ENCODE results near the gene WASF2.
"Not testable (repeated sequence)": the region's sequence is repeated elsewhere in the genome, so short reads cannot be mapped to it uniquely, and the experiment has no call there.

The WASF2 gene

DNA sequence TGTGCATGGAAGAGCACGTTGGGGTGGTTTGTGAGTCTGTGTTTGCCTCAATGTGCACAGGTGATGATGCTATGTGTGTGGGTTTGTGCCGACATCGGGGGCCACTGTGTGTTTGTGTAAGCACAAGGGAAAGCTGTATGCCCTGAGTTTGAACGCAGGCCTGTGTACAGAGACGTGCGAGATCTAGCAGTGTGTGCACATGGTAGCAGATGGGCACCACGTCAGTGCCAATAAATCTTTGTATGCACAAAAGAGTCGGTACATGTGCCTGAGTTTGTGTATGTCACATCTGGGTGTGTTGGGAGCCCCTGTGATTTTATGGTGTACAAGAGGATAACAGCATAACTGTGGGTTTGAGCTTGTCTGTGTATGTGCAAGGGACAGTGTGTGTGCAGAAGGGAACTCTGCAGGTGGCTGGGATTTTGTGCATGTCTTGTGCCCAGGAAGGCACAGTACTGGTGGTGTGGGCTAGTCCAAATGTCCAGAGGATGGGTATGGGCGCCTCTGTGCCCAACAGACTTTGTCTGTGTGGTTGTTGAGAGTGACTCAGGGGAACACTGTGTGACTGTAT, 32.0 kb upstream of the WASF2 start:
- DNase-seq (ENCODE audit: low read depth), result no peak

DNA sequence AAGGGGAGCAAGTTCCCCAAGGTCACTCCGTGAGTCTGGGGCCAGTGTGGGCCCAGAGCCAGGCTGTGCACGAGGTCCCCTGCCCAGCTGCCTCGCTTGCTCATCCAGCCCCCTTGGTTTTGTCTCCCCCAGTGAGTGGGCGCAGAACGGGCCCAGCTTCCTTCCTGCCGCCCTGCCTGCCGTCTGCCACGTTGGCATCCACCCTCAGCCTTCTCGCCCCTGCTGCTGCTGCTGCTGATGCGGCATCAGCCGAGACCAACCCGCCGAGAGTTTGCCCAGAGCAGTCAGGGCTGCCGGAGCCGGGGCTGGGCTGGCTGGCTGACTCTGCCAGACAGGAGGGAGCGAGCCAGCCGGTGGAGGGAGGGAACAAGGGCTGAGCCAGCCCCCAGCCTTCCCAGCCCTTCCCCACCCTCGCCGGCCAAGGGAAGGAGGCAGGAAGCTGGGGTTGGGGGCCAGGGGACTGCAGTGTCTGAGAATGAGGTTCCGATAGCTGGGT, 31.4 kb upstream of the WASF2 start:
- no peak for DNase-seq (ENCODE audit: low read depth)

DNA sequence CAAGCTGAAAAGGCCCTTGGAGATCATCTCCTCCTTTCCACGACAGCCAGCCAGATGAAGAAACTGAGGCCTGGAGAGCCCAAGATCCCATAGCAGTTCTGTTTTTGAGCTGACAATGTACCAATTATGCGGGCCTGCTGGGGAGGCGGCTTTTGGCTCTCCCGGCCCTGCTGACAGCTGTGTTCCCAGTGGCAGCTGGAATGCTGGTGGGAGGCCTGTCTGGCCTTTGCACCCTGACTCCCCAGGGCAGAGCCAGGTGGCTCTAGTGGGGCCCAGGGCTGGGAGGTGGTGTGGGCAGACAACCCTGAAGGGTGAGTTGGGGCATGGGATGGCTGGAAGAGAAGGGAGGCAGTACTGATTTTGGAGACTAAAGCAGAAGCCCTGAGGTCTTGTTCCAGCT, 30.7 kb upstream of the WASF2 start:
- no peak for DNase-seq (ENCODE audit: low read depth)

DNA sequence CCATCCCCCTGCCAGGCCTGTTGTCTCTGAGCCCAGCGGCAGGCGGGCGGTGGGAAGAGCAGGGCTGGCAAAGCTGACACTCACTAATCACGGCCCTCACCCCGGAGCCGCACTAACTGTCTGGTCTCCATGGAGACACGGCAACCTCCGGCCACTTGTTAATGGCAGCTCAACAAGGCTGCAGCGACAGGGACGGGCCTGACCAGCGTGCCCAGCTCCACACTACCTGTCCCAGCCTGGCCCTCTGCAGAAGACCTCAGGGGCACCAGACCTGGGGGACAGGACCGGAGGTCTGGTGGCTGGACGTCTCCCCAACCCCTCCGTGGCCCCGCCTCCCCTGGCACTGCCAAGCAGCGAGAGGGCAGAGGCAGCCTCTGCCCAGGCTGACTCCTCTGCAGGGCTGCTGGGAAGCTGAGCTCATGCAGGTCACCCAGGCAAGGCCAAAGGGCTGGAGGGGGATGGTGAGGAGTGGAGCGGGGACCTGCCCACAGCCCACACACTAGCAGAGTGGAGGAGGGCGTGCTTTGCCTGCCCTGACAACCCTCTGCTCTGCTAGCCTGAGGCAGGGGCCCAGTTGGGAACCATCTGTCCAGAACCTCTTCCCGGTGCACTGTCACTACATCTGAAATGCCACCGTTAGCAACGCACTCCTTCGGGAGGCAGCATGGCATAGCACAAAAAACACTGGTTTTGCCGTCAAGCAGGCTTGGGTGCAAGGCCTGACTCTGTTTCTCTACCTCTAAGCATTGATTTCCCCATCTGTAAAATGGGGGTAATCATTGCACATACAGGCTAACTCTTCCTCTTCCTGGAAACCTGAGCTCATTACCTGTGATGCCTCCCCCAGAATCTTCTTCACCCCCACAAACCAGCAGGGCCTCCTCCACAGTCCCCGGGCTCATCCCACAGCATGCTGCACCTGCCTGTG, 29.6 kb upstream of the WASF2 start:
- no peak for DNase-seq (ENCODE audit: low read depth)

GRCh38 chr1:27518808-27519207, 28.8 kb upstream of the WASF2 start:
- DNase-seq (ENCODE audit: low read depth), result no peak

DNA sequence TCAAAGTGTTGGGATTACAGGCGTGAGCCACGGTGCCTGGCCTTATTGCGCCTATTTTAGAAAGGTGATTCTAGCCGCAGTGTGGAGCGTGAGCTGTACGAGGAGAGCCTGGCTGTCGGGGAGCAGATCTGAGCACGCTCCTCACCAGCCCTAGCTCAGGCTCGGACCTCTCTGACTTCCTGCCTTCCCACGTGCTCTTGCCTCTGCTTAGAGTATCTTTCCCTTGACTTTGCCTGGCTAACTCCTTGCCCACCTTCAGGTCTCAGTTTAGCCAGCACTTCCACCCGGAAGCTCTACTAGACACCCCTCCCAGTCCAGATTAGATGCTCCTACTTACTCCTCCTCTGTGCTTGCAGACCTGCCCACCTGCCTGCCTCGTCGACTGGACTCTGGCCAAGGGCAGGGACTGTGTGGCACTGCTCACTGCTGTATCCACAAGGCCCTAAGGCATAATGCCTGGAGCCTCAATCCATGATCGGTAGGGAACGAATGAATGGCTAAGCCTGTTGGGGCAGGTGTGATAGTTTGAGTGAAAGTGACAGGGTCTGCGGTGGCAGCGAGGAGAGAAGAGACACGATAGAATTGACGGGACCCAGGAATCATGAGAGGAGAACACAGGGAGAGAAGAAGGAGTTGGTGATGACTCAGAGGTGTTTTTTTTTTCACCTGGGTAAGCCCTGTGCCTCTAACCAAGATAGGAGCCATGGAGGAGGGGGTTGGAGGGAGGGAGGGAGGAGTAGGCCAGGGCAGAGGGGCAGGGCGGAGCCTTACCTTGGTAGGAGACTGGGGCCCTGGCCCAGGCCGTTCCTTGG, 28.1 kb upstream of the WASF2 start:
- no peak for DNase-seq (ENCODE audit: low read depth)

DNA sequence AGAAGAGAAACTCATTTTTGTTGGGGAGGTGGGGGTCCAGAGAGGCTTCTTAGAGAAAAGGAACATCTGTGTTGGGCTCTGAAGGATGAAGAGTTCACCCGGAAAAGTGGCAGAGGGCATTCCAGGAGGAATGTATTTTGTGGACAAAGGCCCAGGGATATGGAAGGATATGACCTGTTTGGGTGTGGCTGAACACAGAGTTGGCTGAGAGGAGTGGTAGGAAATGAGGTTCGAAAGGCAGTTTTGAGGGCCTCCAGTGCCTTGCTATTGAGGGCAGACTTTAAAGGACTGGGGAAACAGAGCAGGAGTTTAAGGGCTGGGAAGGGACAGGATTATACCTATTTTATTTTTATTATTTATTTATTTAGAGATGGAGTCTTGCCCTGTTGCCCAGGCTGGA, 27.3 kb upstream of the WASF2 start:
- no peak for DNase-seq (ENCODE audit: low read depth)

GRCh38 chr1:27515626-27516025, 25.7 kb upstream of the WASF2 start:
- no peak for DNase-seq (ENCODE audit: low read depth)

GRCh38 chr1:27513958-27514357, 24.0 kb upstream of the WASF2 start:
- DNase-seq (ENCODE audit: low read depth), result no peak

DNA sequence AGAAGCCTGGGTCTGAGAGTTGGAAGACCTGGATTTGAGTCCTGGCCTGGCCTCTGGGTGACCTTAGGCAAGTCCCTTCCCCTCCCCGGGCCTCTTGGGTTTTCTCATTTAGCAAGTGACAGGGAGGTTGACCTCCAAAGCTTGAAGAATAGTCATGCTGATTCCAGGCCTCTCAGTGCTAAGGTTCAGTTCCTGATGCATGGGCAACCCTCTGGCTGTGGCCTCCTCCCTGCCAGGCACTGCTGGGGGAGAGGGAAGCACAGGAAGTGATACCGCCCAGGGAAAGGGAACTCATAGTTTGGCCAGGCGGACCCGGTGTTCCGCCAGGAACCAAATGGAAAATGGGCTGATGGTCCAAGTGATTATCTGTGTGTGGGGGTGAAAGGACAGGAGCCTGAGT, 23.6 kb upstream of the WASF2 start:
- DNase-seq (ENCODE audit: low read depth), result no peak

DNA sequence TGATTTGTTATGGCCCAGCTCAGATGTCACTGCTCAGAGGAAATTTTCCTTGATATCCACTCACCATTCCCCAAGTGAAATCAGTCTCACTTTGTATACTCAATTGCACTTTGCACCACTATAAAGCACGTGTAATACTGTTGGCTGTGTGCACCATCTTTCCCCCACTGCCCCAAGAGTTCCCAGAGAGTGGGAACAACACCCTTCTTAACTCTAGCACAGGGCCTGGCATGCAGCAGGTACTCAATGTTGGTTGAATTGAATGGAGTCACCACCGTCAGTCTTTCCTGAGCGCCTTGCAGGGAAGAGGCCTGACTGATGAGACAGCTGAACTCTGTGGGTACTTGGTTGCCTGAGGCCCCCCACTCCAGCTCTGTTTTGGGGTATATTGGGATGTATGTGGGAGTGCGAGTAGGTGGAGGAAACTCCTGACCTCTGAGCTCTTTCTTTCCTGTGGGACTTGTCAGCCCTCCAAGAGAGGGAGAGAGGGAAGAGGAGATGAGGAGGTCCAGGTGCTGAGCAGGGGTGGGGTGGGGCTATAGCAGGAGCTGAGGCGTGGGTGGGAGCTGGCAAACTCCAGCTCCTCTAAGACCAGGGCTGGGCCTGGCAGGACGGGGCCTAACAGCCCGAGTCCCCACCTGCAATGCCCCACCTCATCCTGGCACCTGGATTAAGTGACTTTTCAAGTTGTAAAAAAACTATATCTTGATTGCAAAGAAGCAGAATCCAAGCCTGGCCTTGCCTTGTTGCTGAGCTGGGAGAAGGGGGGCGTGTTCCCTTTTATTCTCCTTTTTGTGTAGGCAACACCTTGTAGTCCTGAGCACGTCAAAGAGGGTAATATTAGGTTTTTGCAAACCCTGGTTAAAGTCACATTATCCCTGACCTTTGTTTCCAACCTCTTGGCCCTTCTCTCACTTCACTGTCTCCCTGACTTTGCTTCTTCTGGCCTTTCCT, 19.4 kb upstream of the WASF2 start:
- DNase-seq (ENCODE audit: low read depth), result no peak

GRCh38 chr1:27507960-27508665, 18.1 kb upstream of the WASF2 start:
- DNase-seq (ENCODE audit: low read depth), result no peak

DNA sequence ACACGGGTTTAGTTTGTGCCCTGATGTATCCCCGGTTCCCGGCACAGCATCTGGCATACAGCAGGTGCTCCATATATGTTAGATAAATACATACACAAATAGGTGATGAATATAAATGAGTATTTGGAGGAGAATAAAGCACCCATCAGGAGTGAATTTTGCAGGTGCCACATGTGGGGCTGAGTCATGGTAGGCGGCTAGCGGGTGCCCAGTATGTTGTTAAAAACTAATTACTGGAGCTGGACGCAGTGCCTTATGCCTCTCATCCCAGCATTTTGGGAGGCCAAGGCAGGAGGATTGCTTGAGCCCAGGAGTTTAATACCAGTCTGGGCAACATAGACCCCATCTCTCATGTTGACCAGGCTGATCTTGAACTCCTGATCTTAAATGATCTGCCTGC, 16.7 kb upstream of the WASF2 start:
- DNase-seq (ENCODE audit: low read depth), result no peak

DNA sequence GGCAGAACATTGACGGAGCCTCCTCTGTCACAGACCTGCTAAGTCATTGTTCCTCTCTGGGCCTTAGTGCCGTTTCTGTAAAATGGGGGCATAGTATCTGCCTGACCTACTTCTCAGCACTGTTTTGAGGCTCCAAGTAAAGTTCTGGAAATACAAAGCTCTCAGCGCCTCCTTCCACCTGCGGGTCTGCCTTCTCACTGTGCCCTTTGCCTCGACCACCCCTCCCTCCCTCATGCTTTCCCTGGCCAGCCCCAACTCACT, 15.4 kb upstream of the WASF2 start:
- DNase-seq (ENCODE audit: low read depth), result no peak

GRCh38 chr1:27504588-27505419, 14.8 kb upstream of the WASF2 start:
- no peak for DNase-seq (ENCODE audit: low read depth)

DNA sequence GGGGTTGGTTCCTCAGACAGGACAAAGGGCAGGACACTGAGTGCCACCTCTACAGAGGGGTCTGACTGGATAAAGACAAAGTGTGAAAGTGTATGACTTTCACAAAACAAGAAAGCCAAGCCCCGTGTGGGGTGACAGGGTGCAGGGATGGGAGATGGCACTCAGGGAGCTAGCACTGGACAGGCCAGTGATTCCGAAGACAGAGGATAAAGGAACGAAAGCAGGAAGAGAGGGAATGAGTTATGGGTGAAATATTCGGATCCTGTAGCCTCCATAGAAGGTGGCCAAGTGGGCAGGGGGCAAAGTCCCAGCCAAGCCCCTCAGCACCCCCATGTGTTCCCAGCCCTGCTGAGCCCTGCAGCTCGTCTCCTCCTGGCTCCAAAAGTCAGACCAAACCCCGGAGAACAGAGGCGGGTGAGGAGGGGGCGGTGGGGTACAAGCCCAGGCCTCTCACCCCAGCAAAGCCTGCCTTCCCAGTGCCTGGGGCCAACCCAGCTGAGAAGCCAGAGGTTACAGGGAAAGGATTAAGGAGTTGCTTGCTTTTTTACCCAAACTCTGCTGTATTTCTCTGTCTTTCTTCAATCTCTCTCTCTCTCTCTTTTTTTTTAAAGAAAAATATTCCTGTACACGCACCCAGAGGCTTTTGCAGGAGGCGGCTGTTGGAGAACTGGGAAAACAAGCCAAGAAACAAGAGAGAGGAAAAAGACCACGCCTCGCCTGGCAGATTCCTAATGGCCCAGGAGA, 14.0 kb upstream of the WASF2 start:
- DNase-seq (ENCODE audit: low read depth), result no peak

DNA sequence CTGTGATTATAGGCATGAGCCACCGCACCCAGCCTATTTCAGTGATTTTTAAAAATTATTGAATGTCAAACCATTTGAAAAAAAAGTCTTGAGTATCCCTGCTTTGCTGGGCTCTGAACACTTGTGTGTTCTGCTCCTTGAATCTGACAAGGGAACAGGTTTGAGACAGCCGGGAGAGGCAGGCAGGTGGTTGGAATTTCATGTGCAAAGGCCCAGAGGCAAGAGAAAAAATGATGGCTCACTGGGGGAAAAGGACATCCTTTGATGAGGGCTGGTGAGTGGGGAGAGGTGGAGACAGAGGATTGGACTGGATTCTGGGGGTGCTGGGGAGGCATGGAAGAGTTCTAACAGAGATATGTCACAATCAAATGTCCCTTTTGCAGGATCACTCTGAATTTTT, 13.1 kb upstream of the WASF2 start:
- DNase-seq (ENCODE audit: low read depth), result no peak

DNA sequence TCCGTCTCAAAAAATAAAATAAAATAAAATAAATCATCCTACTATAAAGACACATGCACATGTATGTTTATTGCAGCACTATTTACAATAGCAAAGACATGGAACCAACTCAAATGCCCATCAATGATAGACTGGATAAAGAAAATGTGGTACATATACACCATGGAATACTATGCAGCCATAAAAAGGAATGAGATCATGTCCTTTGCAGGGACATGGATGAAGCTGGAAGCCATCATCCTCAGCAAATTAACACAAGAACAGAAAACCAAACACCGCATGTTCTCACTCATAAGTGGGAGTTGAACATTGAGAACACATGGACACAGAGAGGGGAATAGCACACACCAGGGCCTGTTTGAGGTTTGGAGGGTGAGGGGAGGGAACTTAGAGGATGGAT, 11.2 kb upstream of the WASF2 start:
- DNase-seq (ENCODE audit: low read depth), result not testable (repeated sequence)

- no peak for DNase-seq (ENCODE audit: low read depth)
Measured at GRCh38 chr1:27499142-27499541, 9.2 kb upstream of the WASF2 start.
